Activated CD4-positive, alpha-beta T cell treated with anti-CD3 and anti-CD28 coated beads, Interleukin-2, amount 10 ng/mL, durations not matched to agents 7 days and 5 days (primary cell): Measurements from ENCODE around the gene XRCC6. TPM values are rescaled to one million over a fixed set of nuclear protein-coding genes. Genes with fewer than 3 reads are reported as not detected.
A peak's percentile ranks its signal among the peaks of the same experiment; 100 is the strongest.
"Not testable (repeated sequence)": the region's sequence is repeated elsewhere in the genome, so short reads cannot be mapped to it uniquely, and the experiment has no call there.

Source experiments
- CTCF ChIA-PET: fragments of 350-600 bp; sonication (Branson Sonifier 250); formaldehyde crosslinking; loops from one replicate; lab custom pipeline; 2021; ENCODE audit warnings: antibody characterized with exemption; lab: Charles Lee
- POLR2A ChIA-PET: fragments of 350-600 bp; sonication (Branson Sonifier 250); formaldehyde crosslinking; loops from one replicate; lab custom pipeline; 2021; ENCODE audit warnings: antibody characterized with exemption; lab: Charles Lee
- DNase-seq: peaks from one replicate; pipeline ENCODE4 v3.0.0-alpha.2; 2020
- H3K27ac Mint-ChIP-seq: one replicate; pipeline ENCODE4 v1.8.0; 2021; ENCODE audit warnings: mild to moderate bottlenecking, moderate library complexity, mixed read lengths
- H3K27me3 Mint-ChIP-seq: one replicate; pipeline ENCODE4 v1.8.0; 2021; ENCODE audit warnings: mixed read lengths
- H3K36me3 Mint-ChIP-seq: one replicate; pipeline ENCODE4 v1.8.0; 2021; ENCODE audit warnings: low read depth, mixed read lengths
- H3K4me1 Mint-ChIP-seq: one replicate; pipeline ENCODE4 v1.8.0; 2021; ENCODE audit warnings: mixed read lengths
- H3K4me3 Mint-ChIP-seq: one replicate; pipeline ENCODE4 v1.8.0; 2021; ENCODE audit warnings: mild to moderate bottlenecking, moderate library complexity, mixed read lengths
- H3K9me3 Mint-ChIP-seq: one replicate; pipeline ENCODE4 v1.8.0; 2021; ENCODE audit warnings: mixed read lengths
- total RNA-seq, 2 experiments: library from RNA; stranded (reverse); gene quantifications; one replicate each; pipeline ENCODE4 v1.2.3, GENCODE V29; 2021

XRCC6 gene
- total RNA-seq, 2 experiments from 2014 or later: 283 TPM

DNA sequence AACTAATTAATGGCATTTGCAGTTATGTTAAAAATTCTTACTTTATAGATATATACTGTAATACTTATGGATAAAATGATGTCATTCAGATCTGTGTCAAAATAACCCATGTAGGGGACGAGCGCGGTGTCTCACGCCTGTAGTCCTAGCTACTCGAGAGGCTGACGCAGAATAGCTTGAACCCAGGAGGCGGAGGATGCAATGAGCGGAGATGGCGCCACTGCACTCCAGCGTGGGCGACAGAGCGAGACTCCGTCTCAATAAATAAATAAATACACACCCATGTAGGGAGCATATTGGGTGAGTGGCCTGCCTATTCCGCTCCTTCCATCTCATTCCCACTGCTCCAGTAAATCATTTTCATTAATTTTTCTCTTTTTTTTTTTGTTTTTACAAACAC, 60.5 kb downstream of the XRCC6 start:
- H3K36me3 Mint-ChIP-seq: peaks cover 27% of the 10 kb centered on the region
- ChIA-PET CTCF (interaction anchor here (1.9 to 3.7 kb wide), 2 partner anchors 10 to 15 kb away, joined by 4 to 28 read pairs; no protein-coding TSS in a partner anchor), POLR2A (no interaction called here)
- H3K4me3 Mint-ChIP-seq: peak overlapping the region; percentile 90
- peaks cover 24% of the 10 kb centered on the region for H3K4me1 Mint-ChIP-seq
- no peaks in the 10 kb centered on the region for H3K9me3 Mint-ChIP-seq
- H3K27ac Mint-ChIP-seq: peak overlapping the region; percentile 84
- DNase-seq: no peak
- no peaks in the 10 kb centered on the region for H3K27me3 Mint-ChIP-seq

DNA sequence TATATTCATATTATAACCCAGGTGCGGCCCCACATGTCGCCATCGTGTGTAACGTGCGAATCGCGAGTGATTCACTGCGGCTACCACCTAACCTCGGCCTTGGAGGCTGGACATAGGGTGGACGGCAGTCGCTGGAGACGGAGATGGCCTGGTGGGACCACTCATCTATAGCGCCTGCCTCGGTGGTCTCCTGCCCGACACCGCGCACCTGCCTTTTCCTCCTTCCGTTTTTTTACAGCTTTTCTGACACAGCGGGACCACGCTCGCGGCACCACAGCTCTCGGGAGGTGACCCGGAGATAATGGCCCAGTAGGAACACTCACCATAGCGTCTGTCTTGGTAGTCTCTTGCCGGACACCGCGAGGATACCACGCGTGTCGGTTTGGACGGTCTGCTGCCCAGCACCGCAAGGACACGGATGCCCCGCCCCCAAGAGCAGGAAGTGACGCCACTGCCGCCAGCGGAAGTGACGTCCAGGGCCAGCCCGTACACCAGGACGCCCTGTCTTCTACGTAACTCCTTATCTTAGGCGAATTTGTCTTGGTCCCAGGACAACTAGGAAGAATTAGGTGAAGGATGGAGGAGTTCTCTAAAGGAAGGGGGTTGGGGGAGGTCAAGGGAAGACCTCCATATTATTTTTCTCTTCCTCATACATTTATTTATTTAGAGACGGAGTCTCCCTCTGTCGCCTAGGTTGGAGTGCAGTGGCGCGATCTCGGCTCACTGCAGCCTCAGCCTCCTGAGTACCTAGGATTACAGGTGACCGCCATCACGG, 61.1 kb downstream of the XRCC6 start:
- no peaks in the 10 kb centered on the region for H3K9me3 Mint-ChIP-seq
- peaks cover 24% of the 10 kb centered on the region for H3K4me1 Mint-ChIP-seq
- H3K27me3 Mint-ChIP-seq: no peaks in the 10 kb centered on the region
- ChIA-PET POLR2A (no interaction called here), CTCF (interaction anchor here (1.9 kb wide), 1 partner anchor 11 kb away, joined by 4 read pairs; no protein-coding TSS in a partner anchor)
- H3K36me3 Mint-ChIP-seq: peaks cover 24% of the 10 kb centered on the region
- peak overlapping the region; percentile 84 for H3K27ac Mint-ChIP-seq
- peak overlapping the region; percentile 90 for H3K4me3 Mint-ChIP-seq
- DNase-seq: peak; percentile 84

DNA sequence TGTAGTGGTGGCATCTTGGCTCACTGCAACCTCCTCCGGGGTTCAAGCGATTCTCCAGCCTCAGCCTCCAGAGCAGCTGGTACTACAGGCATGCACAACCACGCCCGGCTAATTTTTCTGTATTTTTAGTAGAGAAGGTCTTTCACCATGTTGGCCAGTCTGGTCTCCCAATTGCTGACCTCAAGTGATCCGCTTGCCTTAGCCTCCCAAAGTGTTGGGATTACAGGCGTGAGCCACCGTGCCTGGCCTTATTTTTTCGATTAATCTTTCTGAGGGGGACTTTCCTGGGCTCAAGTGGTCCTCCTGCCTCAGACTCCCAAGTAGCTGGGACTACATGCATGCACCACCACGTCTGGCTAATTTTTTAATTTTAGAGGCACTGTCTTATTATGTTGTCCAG, 62.0 kb downstream of the XRCC6 start:
- H3K27me3 Mint-ChIP-seq: no peaks in the 10 kb centered on the region
- ChIA-PET CTCF (no interaction called here), POLR2A (no interaction called here)
- DNase-seq: no peak
- peak overlapping the region; percentile 84 for H3K27ac Mint-ChIP-seq
- H3K4me1 Mint-ChIP-seq: peaks cover 29% of the 10 kb centered on the region
- H3K4me3 Mint-ChIP-seq: peak overlapping the region; percentile 90
- H3K36me3 Mint-ChIP-seq: peaks cover 20% of the 10 kb centered on the region
- no peaks in the 10 kb centered on the region for H3K9me3 Mint-ChIP-seq

DNA sequence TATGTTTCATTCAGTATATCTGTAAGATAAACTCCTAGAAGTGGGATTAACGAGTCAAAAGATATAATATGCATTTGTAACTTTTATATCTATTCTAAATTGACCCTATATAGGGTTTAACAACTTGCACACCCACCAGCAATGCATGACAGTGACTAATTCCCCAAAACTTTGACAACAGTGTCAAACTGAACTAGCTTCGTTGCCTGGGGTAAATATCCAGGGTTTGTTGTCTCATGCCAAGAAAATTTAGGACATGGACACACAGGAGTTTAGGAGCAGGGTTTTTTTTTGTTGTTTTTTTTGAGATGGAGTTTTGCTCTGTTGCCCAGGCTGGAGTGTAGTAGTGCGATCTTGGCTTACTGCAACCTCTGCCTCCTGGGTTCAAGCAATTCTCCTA, 62.5 kb downstream of the XRCC6 start:
- POLR2A ChIA-PET: no interaction called here
- Mint-ChIP-seq H3K27me3 (no peaks in the 10 kb centered on the region), H3K27ac (peak overlapping the region; percentile 84), H3K4me3 (peak overlapping the region; percentile 90), H3K4me1 (peaks cover 29% of the 10 kb centered on the region), H3K9me3 (no peaks in the 10 kb centered on the region), H3K36me3 (peaks cover 15% of the 10 kb centered on the region)
- CTCF ChIA-PET: no interaction called here
- no peak for DNase-seq

DNA sequence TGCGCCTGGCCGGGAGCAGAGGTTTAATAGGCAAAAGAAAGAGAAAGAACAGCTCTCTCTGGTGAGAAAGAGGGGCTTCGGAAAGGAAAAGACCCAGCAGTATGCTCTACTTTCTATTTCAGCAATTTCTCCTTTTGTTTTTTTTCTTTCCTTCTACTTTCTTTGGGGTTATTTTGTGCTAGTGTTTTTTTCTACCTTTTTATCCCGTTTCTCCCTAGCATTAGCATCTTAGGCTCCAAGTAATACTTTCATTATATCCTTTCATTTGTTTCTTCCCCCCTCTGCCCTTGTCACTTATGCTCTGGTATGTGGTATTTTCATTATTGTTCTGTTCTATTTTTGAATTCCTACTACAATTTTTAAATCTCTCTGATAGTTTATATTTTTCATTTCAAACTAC, 63.1 kb downstream of the XRCC6 start:
- Mint-ChIP-seq H3K4me1 (peaks cover 31% of the 10 kb centered on the region), H3K4me3 (no peak overlapping the region), H3K36me3 (peaks cover 16% of the 10 kb centered on the region), H3K9me3 (no peaks in the 10 kb centered on the region), H3K27me3 (no peaks in the 10 kb centered on the region), H3K27ac (peak overlapping the region; percentile 31)
- ChIA-PET CTCF (interaction anchor here (5.7 kb wide), 1 partner anchor 14 kb away, joined by 42 read pairs; the partner anchor contains the start of gene MEI1), POLR2A (no interaction called here)
- DNase-seq: no peak

DNA sequence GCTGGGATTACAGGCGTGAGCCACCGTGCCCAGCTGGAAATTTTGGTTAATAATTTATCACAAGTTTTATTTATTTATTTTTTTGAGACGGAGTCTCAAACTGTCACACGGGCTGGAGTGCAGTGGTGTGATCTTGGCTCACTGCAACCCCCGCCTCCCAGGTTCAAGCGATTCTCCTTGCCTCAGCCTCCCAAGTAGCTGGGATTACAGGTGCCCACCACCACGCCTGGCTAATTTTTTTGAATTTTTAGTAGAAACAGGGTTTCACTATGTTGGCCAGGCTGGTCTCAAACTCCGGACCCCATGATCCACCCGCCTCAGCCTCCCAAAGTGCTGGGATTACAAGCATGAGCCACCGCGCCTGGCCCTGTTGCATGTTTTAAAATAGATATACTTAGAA, 65.8 kb downstream of the XRCC6 start:
- Mint-ChIP-seq H3K4me1 (peaks cover 40% of the 10 kb centered on the region), H3K27ac (peak overlapping the region; percentile 98)

DNA sequence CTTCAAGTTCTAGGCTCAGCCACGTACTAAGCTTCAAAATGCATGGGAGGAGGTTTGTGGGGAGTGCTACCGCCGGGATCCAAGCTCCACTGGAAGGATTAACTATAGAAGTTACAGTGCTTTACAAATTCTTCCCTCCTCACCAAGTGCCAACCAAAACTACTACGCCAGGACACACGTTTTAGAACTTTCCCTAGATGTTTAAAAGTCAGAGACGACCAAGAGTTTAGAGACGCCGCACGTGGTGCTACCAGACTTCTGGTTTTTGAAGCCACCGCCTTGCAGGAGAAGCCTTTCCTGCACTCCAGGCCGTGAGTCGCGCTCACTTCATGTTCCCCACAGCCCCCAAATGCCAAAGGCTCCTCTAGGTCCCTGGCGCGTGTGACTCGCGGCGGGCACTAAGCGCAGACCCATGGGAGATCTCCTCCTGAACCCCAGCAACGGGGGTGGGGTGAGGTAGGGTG, 66.8 kb downstream of the XRCC6 start:
- Mint-ChIP-seq H3K4me3 (peak overlapping the region; percentile 96), H3K27ac (peak overlapping the region; percentile 98), H3K36me3 (peaks cover 5% of the 10 kb centered on the region), H3K4me1 (peaks cover 37% of the 10 kb centered on the region), H3K27me3 (no peaks in the 10 kb centered on the region), H3K9me3 (no peaks in the 10 kb centered on the region)
- CTCF ChIA-PET: interaction anchor here (0.9 to 5.7 kb wide), 4 partner anchors 10 to 253 kb away, joined by 3 to 42 read pairs (median 6); partner anchors contain the start of gene MEI1
- POLR2A ChIA-PET: interaction anchor here (0.5 to 1.2 kb wide), 3 partner anchors 9 to 485 kb away, joined by 3 to 4 read pairs (median 4); partner anchors contain the start of gene CCDC134
- peak; percentile 32 for DNase-seq

More for the DNA sequence above, 65.8 kb downstream of the XRCC6 start:
- H3K9me3 Mint-ChIP-seq, H3K27me3 Mint-ChIP-seq, DNase-seq, H3K36me3 Mint-ChIP-seq, POLR2A ChIA-PET: not testable (repeated sequence)
- CTCF ChIA-PET: interaction anchor here (0.7 to 5.7 kb wide), 4 partner anchors 11 to 588 kb away, joined by 3 to 42 read pairs (median 6); partner anchors contain the start of gene MEI1
- peak overlapping the region; percentile 96 for H3K4me3 Mint-ChIP-seq

DNA sequence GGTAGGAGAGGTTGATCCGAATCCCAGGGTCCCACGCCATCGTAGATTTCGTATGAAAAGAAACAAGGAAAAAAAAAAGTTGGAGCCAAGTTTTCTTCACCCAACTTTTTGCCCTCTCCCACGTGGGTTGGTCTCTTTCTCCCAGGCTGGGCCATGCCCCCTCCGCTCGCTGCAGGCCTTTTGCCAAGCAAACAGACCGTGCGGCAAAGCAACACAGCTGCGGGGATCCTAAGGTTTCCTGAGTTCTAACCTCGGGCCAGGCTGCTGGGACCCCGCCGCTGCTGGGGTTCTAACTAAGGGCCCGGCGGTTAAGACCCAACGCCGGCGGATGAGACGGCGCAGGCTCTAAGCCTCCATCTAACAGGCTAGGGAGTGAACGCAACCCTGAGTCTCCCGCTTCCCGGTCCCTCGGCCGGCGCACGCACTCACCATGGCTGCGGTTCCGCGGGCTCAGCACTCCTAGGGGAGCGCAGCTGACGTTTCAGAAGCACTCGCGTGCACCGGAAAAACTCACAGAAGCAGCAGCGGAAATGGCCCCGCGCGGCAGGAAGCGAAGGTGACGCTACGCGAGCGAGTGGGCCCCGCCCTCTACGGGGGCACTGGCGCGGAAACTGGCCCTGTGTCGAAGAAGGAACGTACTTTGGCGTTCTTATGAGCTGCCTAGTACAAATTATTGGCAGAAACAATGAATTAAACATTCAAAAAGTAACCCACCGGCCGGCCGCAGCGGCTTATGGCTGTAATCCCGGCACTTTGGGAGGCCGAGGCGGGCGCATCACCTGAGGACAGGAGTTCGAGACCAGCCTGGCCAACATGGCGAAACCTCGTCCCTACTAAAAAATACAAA, 67.5 kb downstream of the XRCC6 start, which contains the start of gene SNU13:
Gene SNU13, minus strand, starts transcription at position 503 of the 847 bp plus-strand sequence. Its CDS starts 71 bp downstream, at position 432.
- Mint-ChIP-seq H3K27me3 (no peaks in the 10 kb centered on the region), H3K36me3 (peaks cover 5% of the 10 kb centered on the region), H3K27ac (peak within 1 kb of the TSS; percentile 98), H3K4me1 (peaks cover 36% of the 10 kb centered on the region), H3K9me3 (no peaks in the 10 kb centered on the region), H3K4me3 (peak within 1 kb of the TSS; percentile 96)
- peak; percentile 95 for DNase-seq
- ChIA-PET POLR2A (interaction anchor here (1.2 kb wide), 2 partner anchors 9 to 258 kb away, joined by 3 to 4 read pairs; partner anchors contain the start of gene CENPM), CTCF (interaction anchor here (0.9 to 5.7 kb wide), 6 partner anchors 9 to 255 kb away, joined by 3 to 42 read pairs (median 4); partner anchors contain the start of gene MEI1)

DNA sequence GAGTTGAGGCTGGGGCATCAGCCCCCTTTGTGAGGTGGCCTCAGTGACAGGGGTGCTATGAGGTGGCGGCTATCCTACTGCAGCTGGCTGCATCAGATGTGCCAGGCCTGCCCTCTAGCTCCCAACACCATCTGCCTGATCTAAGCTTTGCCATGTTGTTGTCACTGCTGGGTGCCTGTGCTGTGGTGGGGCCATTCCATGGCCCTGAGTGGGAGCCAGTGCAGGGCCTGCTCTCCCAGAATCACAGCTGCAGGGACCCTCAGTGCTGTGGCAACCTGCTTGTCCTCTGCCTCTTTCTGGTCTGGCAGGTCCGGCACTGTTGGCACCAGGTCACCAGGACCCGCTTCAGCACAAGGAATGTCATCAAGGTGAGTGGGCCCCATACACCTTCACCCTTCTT, 69.4 kb downstream of the XRCC6 start:
- Mint-ChIP-seq H3K4me1 (peaks cover 31% of the 10 kb centered on the region), H3K27ac (peak overlapping the region; percentile 98), H3K36me3 (peaks cover 5% of the 10 kb centered on the region), H3K4me3 (peak overlapping the region; percentile 96), H3K27me3 (no peaks in the 10 kb centered on the region), H3K9me3 (no peaks in the 10 kb centered on the region)
- DNase-seq: no peak
- ChIA-PET CTCF (interaction anchor here (1.0 kb wide), 1 partner anchor 250 kb away, joined by 4 read pairs; no protein-coding TSS in a partner anchor), POLR2A (no interaction called here)

DNA sequence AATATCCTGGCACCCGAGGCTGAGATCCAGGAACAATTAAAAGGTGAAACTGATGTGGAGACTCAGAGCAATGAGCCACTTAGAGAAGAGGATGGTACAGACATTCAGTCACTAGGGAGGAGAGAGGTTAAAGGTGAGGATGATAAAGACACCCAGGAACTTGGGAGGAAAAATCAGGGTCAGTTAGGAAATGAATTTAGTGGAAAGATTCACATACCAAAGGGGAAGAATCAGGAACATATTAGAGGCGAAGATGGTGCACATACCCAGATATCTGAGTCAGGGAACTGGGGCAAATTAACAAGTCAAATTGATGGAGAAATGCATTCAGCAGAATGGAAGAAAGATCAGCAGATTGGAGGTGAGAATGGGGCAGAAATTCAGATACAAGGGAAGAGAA, 74.1 kb downstream of the XRCC6 start:
- H3K4me3 Mint-ChIP-seq: no peak overlapping the region
- H3K27me3 Mint-ChIP-seq: no peaks in the 10 kb centered on the region
- H3K9me3 Mint-ChIP-seq: no peaks in the 10 kb centered on the region
- H3K36me3 Mint-ChIP-seq: peaks cover 3% of the 10 kb centered on the region
- CTCF ChIA-PET: no interaction called here
- no peak overlapping the region for H3K27ac Mint-ChIP-seq
- no peak for DNase-seq
- POLR2A ChIA-PET: no interaction called here
- peaks cover 21% of the 10 kb centered on the region for H3K4me1 Mint-ChIP-seq

DNA sequence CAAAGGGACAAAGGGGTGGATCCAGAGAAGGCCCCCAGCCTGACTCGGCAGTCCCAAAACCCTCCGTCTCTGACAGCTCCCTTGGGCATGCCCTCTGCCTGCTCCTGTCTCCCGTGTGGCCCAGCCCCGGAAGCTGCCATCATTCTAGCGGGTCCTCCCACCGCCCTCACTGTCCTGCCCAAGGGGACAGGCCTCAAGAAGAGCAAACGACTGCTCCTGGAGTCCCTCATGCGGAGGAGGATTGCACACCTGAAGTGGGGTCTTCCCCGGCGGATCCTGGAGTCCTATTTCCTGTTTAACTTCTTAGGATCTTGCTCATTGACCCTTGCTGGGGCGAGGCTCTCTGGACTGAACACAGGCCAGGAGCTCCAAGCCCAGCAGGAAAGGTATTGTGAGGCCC, 75.6 kb downstream of the XRCC6 start:
- Mint-ChIP-seq H3K27me3 (no peaks in the 10 kb centered on the region), H3K4me1 (peaks cover 14% of the 10 kb centered on the region), H3K4me3 (no peak overlapping the region), H3K27ac (peak overlapping the region; percentile 88), H3K36me3 (peaks cover 3% of the 10 kb centered on the region), H3K9me3 (no peaks in the 10 kb centered on the region)
- CTCF ChIA-PET: interaction anchor here (0.6 to 3.9 kb wide), 40 partner anchors 9 to 893 kb away, joined by 3 to 42 read pairs (median 4); partner anchors contain the start of genes CCDC134, CENPM, SNU13 and SREBF2
- no peak for DNase-seq
- POLR2A ChIA-PET: no interaction called here
